Subcutaneous adipose tissue (tissue), 4 donors: ENCODE data around the gene OR2AK2. TPM values are rescaled to one million over a fixed set of nuclear protein-coding genes. Genes with fewer than 3 reads are reported as not detected.

Experiments
- CTCF ChIP-seq: fragments of 450-650 bp; IDR thresholded peaks from one replicate; pipeline ENCODE4 v1.5.1; 2016; ENCODE audit warnings: low read depth, mild to moderate bottlenecking, control low read depth, antibody characterized with exemption, moderate library complexity
- small RNA-seq: library from RNA; depleted of rRNA; stranded (forward); fragments of <200 nt; gene quantifications from one replicate; pipeline ENCODE3, GENCODE V24; 2016
- total RNA-seq, 4 donors: library from RNA; depleted of rRNA; stranded (reverse); fragments of >200 nt; gene quantifications; one replicate each; pipeline ENCODE4 v1.1.0, GENCODE V29; 2016

Gene OR2AK2
- total RNA-seq, 4 donors from 2014 or later: 0.34 TPM; not detected in 3

GRCh38 chr1:248000169-248000568 is 35.1 kb downstream of the OR2AK2 start:
- TF ChIP-seq CTCF: no peak

GRCh38 chr1:248007778-248008177 is 42.7 kb downstream of the OR2AK2 start:
- TF ChIP-seq CTCF: no peak

GRCh38 chr1:248009681-248010080 is 44.6 kb downstream of the OR2AK2 start:
- TF ChIP-seq CTCF: no peak

GRCh38 chr1:248013229-248013710 is 48.2 kb downstream of the OR2AK2 start, which contains the start of gene OR2L5:
Gene OR2L5 (plus strand): TSS chr1:248013660. CDS start chr1:248021948, 8,288 bp downstream.
- no peak for TF ChIP-seq CTCF

GRCh38 chr1:248015803-248016202 is 50.8 kb downstream of the OR2AK2 start:
- no peak for TF ChIP-seq CTCF

Small RNAs within 50 kb of the gene (small RNA-seq; reads per million reads assigned to genes)
- gene RF00019: 0.49 reads per million

Other genes starting within 250 kb of the OR2AK2 start
- not detected for gene OR6F1, start 248.6 kb upstream of the OR2AK2 start, total RNA-seq
- gene OR14K1, start 226.6 kb upstream of the OR2AK2 start, total RNA-seq: not detected
- gene OR14A2, start 217.1 kb upstream of the OR2AK2 start, total RNA-seq: not detected
- not detected for gene OR1C1, start 204.7 kb upstream of the OR2AK2 start, total RNA-seq
- gene OR14A16, start 141.1 kb upstream of the OR2AK2 start, total RNA-seq: not detected
- gene OR11L1, start 123.3 kb upstream of the OR2AK2 start, total RNA-seq: not detected
- gene TRIM58, start 108.0 kb upstream of the OR2AK2 start, total RNA-seq: 1 to 10 TPM in 2 of 4 donors, under 1 TPM in 2; 0.33 to 7.0 (median 1.2) TPM
- 1 to 10 TPM in 1 of 4 donors, not detected in 3; 3.1 TPM for gene OR2W3, start 69.6 kb upstream of the OR2AK2 start, total RNA-seq
- not detected for gene OR2T8, start 45.0 kb upstream of the OR2AK2 start, total RNA-seq
- gene OR2AJ1, start 40.3 kb upstream of the OR2AK2 start, total RNA-seq: not detected
- not detected for gene OR2L8, start 16.4 kb upstream of the OR2AK2 start, total RNA-seq
- under 1 TPM in 3 of 4 donors, not detected in 1; 0.22 to 0.65 (median 0.38) TPM for gene OR2L5, start 48.4 kb downstream of the OR2AK2 start, total RNA-seq
- gene OR2L2, start 64.8 kb downstream of the OR2AK2 start, total RNA-seq: under 1 TPM in 1 of 4 donors, not detected in 3; 0.19 TPM
- not detected for gene OR2L3, start 81.6 kb downstream of the OR2AK2 start, total RNA-seq
- gene OR2L13, start 130.0 kb downstream of the OR2AK2 start, total RNA-seq: not detected
- gene OR2M5, start 179.9 kb downstream of the OR2AK2 start, total RNA-seq: not detected
- not detected for gene OR2M2, start 209.6 kb downstream of the OR2AK2 start, total RNA-seq
- not detected for gene OR2M3, start 232.0 kb downstream of the OR2AK2 start, total RNA-seq